Germinal center (tissue), 1 donor: ENCODE data around the gene EGFR.

Experiments used
- DNase-seq: peaks from one replicate; pipeline ENCODE4 v3.0.0; 2012; ENCODE audit warnings: mixed read lengths, low spot score

Gene EGFR

DNA sequence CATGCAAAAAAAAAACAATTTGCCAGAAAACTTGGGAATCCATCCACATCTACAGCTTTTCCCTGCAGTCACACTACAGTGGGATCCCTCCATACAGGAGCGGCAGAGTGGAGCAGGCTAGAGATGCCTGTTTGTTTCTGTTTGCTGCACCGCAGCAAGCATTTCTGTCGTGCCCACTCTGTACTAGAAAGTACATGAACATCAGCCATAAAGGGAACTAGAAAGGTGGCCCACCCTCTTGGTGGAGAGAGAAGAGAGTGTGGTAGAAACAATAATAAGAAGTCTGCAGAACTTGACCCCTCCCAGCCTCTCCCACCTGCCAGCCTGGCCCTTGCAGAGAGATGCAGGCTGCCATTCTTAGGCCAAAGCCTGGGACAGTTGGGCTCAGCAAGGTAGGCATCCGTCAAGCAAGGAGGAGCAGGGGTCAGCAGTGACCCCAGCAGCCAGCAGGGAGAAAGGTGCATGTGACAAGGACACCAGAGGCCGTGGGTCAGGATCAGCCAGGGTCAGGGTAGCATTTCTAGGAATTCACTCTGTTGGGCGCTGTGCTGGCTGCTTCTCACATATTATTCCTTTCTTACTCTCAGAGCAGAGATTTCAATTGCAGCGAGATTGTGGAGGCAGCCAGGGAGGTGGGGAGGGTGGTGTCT, 171.8 kb downstream of the EGFR start:
- DNase-seq = no peak

GRCh38 chr7:55191161-55191925, 172.5 kb downstream of the EGFR start:
- DNase-seq = no peak

DNA sequence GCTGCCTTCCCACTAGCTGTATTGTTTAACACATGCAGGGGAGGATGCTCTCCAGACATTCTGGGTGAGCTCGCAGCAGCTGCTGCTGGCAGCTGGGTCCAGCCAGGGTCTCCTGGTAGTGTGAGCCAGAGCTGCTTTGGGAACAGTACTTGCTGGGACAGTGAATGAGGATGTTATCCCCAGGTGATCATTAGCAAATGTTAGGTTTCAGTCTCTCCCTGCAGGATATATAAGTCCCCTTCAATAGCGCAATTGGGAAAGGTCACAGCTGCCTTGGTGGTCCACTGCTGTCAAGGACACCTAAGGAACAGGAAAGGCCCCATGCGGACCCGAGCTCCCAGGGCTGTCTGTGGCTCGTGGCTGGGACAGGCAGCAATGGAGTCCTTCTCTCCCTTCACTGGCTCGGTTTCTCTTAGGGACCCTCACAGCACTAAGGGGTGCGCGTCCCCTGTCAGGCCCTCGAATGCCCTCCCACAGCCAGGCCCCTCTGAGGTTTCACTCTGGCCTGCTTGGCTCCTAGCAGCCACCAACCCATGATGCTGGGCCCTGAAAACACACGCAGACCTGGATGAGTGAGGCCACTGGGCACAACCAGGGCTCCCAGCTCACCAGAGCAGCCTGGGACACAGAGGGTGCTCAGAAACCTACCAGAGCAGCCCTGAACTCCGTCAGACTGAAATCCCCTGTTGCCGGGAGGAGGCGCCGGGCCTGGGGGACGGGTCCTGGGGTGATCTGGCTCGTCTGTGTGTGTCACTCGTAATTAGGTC, 173.3 kb downstream of the EGFR start:
- no peak for DNase-seq

DNA sequence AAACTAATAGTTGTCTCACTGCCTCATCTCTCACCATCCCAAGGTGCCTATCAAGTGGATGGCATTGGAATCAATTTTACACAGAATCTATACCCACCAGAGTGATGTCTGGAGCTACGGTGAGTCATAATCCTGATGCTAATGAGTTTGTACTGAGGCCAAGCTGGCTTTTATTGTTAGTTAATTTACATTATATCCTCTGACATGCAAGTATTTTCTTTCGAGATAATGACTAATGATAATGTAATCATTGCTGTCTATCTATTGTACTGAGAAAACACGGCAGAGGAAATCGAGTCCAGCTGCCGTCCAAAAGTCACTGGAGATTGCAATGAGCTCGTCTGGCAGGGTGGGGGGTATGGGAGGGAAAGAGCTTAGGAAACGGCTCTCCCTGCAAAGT, 173.9 kb downstream of the EGFR start:
- no peak for DNase-seq

DNA sequence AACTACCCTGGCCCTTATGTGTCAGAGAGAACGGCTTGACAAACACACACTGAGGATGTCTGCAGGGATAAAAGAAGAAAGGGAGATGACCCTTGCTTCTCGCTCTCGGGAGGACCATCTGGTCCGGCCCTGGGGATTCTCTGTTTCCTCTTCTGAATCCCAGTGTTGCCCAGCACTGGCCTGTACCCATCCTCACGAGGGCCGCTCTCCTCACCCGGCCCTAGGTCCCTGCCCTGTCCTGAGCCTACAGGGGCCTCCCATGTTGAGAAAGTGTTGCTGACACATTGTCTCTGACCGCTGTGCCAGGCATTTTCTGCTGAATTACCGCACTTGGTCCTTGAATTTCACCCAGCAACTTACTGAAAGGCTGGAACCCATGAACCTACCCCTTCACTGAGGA, 174.4 kb downstream of the EGFR start:
- no peak for DNase-seq

DNA sequence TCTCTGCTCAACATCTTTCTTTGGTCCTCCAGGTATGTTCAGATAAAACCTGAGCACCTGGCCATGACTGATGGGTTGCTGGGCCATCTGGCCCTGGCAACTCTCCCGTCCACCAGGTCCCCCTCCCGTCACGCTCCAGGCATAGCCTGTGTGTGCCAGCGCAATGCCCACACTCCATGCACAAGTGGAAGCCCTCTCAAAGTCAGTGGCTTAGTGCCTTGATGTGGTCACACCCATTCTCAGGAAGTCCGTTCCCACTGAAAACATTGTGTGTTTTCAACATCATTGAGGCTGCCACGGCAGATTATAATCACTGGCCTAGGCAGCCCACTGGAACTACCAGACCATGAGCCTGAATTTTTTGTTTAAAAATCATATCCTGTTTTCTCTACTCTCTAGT, 175.7 kb downstream of the EGFR start:
- no peak for DNase-seq

DNA sequence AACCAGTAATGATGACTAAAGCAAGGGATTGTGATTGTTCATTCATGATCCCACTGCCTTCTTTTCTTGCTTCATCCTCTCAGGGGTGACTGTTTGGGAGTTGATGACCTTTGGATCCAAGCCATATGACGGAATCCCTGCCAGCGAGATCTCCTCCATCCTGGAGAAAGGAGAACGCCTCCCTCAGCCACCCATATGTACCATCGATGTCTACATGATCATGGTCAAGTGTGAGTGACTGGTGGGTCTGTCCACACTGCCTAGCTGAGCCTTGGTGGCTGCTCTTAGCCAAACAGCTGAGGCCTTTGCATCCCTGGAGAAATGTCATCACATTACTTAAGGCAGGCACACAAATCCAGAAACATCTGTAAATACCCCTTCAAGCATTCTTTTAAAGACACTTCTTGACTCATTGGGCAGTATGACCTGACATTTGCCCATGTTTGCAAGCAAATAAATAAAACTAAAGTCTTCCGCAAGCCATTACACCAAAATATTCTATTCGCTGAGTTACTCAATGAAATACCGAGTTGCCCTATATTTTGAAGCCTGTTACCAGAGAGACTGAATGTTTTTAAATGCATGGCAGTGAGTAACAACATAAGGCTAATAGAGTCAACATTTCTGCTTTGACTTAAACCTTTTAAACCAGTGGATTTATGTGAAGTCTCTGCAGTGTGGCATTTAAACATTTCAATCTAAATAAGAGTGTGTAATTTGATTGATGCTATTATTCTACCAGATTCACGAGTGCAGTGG, 180.0 kb downstream of the EGFR start:
- DNase-seq = no peak

- DNase-seq = no peak
These were observed 180.6 kb downstream of the EGFR start for GRCh38 chr7:55199418-55199817.

DNA sequence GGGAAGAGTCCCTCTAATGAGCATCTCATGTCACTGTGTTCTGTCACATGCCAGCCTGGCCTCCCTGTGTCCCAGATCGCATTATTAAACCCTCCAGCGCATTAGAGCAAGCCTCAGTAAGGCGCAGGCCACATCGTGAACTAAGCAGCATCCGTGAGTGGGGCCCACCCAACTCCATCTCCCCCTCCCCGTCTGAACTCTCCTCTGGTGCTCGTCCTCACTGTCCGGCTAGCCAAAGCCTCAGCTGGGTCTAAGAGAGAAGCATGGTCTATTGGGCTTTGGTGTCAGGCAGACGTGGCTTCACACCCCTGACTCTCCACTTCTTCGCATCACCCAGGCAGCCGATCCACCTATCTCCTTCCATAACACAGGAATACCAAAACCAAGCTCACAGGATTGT, 181.6 kb downstream of the EGFR start:
- DNase-seq = no peak

GRCh38 chr7:55202150-55202913, 183.5 kb downstream of the EGFR start:
- DNase-seq = no peak

GRCh38 chr7:55203300-55203699, 184.5 kb downstream of the EGFR start:
- no peak for DNase-seq

DNA sequence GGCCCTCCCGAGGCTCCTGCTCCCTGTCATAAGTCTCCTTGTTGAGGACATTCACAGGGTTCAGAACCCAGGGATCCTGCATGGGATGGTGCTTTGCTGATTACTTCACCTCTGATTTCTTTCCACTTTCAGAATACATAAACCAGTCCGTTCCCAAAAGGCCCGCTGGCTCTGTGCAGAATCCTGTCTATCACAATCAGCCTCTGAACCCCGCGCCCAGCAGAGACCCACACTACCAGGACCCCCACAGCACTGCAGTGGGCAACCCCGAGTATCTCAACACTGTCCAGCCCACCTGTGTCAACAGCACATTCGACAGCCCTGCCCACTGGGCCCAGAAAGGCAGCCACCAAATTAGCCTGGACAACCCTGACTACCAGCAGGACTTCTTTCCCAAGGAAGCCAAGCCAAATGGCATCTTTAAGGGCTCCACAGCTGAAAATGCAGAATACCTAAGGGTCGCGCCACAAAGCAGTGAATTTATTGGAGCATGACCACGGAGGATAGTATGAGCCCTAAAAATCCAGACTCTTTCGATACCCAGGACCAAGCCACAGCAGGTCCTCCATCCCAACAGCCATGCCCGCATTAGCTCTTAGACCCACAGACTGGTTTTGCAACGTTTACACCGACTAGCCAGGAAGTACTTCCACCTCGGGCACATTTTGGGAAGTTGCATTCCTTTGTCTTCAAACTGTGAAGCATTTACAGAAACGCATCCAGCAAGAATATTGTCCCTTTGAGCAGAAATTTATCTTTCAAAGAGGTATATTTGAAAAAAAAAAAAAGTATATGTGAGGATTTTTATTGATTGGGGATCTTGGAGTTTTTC, 186.5 kb downstream of the EGFR start:
- no peak for DNase-seq

DNA sequence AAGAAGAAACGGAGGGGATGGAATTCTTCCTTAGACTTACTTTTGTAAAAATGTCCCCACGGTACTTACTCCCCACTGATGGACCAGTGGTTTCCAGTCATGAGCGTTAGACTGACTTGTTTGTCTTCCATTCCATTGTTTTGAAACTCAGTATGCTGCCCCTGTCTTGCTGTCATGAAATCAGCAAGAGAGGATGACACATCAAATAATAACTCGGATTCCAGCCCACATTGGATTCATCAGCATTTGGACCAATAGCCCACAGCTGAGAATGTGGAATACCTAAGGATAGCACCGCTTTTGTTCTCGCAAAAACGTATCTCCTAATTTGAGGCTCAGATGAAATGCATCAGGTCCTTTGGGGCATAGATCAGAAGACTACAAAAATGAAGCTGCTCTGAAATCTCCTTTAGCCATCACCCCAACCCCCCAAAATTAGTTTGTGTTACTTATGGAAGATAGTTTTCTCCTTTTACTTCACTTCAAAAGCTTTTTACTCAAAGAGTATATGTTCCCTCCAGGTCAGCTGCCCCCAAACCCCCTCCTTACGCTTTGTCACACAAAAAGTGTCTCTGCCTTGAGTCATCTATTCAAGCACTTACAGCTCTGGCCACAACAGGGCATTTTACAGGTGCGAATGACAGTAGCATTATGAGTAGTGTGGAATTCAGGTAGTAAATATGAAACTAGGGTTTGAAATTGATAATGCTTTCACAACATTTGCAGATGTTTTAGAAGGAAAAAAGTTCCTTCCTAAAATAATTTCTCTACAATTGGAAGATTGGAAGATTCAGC, 187.6 kb downstream of the EGFR start:
- DNase-seq = no peak

DNA sequence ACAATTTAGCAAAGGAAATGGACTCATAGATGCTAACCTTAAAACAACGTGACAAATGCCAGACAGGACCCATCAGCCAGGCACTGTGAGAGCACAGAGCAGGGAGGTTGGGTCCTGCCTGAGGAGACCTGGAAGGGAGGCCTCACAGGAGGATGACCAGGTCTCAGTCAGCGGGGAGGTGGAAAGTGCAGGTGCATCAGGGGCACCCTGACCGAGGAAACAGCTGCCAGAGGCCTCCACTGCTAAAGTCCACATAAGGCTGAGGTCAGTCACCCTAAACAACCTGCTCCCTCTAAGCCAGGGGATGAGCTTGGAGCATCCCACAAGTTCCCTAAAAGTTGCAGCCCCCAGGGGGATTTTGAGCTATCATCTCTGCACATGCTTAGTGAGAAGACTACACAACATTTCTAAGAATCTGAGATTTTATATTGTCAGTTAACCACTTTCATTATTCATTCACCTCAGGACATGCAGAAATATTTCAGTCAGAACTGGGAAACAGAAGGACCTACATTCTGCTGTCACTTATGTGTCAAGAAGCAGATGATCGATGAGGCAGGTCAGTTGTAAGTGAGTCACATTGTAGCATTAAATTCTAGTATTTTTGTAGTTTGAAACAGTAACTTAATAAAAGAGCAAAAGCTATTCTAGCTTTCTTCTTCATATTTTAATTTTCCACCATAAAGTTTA, 188.8 kb downstream of the EGFR start:
- DNase-seq = no peak

DNA sequence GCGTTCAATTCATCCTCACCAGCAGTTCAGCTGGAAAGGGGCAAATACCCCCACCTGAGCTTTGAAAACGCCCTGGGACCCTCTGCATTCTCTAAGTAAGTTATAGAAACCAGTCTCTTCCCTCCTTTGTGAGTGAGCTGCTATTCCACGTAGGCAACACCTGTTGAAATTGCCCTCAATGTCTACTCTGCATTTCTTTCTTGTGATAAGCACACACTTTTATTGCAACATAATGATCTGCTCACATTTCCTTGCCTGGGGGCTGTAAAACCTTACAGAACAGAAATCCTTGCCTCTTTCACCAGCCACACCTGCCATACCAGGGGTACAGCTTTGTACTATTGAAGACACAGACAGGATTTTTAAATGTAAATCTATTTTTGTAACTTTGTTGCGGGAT, 190.5 kb downstream of the EGFR start:
- DNase-seq = no peak

DNA sequence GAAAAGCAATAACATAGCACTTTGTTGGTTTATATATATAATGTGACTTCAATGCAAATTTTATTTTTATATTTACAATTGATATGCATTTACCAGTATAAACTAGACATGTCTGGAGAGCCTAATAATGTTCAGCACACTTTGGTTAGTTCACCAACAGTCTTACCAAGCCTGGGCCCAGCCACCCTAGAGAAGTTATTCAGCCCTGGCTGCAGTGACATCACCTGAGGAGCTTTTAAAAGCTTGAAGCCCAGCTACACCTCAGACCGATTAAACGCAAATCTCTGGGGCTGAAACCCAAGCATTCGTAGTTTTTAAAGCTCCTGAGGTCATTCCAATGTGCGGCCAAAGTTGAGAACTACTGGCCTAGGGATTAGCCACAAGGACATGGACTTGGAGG, 191.4 kb downstream of the EGFR start:
- no peak for DNase-seq

- no peak for DNase-seq
These were observed 191.9 kb downstream of the EGFR start for GRCh38 chr7:55210716-55211115.

GRCh38 chr7:55211726-55212125, 192.9 kb downstream of the EGFR start:
- DNase-seq = no peak

DNA sequence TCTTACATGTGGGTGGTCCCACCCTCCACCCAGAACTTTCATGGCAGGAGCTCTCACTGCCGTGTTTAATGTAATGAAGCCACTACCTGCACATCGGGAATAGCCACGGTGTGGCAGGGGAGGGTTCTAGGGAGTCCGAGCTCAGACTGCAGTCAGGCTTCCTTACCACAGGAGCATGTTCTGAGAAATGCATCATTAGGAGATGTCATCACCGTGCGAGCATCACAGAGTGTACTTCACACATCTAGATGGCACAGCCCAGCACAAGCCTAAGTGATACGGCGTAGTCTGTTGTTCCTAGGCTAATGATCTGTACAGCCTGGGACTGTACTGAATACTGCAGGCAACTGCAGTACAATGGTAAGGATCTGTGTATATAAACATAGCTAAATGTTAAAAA, 193.4 kb downstream of the EGFR start:
- DNase-seq = no peak
